ENCODE results near the gene PGLYRP2.

Gene PGLYRP2

DNA sequence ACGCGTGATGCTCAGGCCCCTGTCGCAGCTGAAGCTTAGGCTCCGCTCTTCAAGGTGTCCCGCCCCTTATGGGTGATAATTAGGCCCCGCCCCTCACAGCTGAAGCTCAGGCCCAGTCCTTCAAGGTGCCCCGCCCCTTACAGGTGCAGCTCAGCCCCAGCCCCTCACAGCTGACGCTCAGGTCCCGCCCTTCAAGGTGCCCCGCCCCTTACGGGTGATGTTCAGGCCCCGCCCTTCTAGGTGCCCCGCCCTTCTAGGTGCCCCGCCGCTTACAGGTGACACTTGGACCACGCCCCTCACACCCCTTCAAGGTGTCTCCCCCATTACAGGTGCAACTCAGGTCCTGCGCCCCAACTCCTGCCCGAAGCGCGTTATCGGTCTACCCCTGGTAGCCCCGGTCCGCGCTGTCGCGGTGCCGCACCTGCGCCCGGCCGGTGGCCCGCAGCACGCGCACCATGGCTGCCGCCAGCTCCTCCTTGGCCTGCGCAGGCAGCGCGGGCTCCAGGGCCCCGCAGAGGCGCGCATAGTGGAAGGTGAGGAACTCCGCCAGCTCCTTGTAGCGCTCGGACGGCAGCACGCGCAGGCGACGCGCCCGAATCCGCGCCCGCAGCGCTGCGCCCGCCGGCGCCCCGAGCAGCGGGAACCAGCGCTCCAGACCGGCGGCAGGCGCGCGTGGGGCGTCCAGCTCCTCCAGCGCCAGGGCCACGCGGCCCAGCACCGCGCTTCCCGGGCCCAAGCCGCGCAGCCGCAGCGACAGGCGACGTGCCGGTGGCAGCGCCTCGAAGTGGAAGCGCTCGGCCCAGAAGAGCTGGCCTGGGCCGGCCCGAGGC lies 22.2 kb downstream of the PGLYRP2 start:
- DNase-seq (ENCODE audit: low read depth in 2 of 2): no peak

DNA sequence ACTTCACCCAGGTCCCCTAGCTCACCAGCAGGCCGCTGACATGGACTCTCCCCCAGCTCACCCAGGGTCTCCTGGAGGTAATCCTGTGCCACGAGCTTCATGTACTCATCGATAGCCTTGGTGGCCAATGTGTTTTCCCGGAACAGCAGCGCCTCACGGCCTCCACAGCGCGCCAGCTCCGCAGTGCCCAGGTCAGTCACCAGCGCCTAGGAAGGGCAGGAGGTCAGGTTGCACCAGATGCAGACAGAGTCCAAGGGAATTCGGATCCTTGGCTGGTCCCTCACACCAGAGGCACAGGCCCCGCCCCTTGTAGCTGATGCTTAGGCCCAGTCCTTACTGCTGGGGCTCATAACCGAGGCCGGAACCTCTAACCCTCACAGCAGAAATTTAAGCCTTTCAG lies 22.9 kb downstream of the PGLYRP2 start:
- DNase-seq (ENCODE audit: low read depth in 2 of 2): no peak

GRCh38 chr19:15455996-15456395 lies 23.3 kb downstream of the PGLYRP2 start:
- no peak for DNase-seq (ENCODE audit: low read depth in 2 of 2)

- DNase-seq (ENCODE audit: low read depth in 2 of 2): no peak
Measured at GRCh38 chr19:15453906-15454860, 25.1 kb downstream of the PGLYRP2 start.

DNA sequence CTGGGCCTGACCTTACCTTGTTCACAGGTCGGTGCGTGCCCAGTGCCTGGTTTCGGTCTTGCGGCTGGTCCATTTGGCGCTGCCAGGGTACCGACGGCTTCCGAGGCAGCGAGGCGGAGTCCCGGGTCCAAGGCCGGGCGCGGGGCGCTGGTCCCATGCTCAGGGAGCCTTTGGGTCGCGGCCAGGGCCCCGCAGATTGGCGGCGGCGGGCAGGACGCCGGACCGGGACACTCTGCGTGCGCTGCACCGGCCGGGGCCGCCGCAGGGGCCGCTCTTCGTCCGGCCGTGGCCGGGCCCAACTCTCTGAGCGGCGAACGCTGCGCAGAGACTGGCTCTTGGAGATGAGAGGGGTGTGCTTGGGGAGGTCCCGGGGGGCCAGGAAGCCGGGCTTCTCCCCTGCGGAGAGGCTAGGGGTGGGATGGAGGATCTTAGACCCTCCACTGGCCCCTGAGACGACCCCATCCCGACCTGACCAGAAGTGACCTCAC lies 26.2 kb downstream of the PGLYRP2 start:
- no peak for DNase-seq (ENCODE audit: low read depth in 2 of 2)

DNA sequence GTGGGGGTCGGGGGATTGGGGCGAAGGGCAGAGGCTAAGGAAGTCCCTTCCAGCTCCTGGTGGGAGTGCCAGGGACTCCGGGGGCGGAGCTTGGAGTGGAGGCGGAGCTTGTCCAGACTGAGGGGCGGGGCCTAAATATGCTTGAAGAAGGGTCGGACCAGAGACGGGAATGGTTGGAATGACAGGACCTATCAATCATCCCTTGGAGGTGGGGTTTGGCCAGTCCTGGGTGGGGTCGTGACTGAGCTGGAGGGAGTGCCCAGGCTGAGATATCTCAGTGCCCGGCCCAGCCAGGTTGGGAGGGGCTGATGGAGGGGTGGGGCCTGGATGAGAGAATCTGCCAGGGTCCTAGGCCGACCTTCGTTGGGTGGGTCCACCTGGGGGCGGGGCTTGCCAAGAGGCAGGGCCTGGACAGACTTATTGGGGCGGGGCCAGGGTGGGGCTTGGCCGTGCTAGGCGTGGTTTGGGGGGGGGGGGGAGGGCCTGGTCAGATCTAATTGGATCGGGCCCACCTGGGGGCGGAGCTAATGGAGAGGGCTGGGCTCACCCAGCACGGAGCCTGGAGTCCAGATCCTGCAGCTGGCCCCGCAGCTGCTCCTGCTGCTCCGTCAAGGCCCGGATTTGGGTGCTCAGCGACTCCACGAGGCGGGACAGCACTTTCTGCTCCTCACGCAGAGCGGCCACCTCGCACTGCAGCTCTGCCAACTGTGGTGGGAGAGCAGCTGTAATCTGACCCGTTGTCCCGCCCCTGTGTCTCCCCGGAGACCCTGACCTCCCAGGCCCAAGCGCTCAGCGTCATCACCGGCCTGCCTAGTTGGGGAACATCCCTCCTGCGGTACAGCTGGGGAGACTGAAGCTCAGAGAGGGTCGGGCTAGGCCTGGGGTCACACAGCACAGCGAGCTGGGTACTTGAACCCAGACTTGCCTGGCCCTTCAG lies 26.9 kb downstream of the PGLYRP2 start:
- DNase-seq (ENCODE audit: low read depth in 2 of 2): no peak

DNA sequence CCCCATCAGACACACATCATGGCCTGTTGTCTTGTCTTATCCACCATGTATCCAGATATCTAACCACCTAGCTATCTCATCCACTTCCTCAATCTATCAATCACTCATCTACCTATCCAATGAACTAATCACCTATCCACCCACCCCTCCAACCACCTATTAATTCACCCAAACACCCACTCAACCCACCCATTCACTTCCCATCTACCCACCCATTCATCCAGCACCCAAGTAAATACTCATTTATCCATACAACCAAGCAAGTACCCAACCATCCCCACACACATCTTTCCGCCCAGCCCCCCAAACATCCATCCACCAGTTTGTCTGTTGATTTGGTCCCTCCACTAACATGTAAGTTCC lies 28.8 kb downstream of the PGLYRP2 start:
- no peak for DNase-seq (ENCODE audit: low read depth in 2 of 2)

GRCh38 chr19:15449620-15450527 lies 29.4 kb downstream of the PGLYRP2 start, which contains the start of gene WIZ:
TSS of gene WIZ (minus strand) at chr19:15449956. CDS start at chr19:15448307, 1,649 bp downstream.
- DNase-seq (ENCODE audit: low read depth in 2 of 2): peak; percentile 67 to 73

DNA sequence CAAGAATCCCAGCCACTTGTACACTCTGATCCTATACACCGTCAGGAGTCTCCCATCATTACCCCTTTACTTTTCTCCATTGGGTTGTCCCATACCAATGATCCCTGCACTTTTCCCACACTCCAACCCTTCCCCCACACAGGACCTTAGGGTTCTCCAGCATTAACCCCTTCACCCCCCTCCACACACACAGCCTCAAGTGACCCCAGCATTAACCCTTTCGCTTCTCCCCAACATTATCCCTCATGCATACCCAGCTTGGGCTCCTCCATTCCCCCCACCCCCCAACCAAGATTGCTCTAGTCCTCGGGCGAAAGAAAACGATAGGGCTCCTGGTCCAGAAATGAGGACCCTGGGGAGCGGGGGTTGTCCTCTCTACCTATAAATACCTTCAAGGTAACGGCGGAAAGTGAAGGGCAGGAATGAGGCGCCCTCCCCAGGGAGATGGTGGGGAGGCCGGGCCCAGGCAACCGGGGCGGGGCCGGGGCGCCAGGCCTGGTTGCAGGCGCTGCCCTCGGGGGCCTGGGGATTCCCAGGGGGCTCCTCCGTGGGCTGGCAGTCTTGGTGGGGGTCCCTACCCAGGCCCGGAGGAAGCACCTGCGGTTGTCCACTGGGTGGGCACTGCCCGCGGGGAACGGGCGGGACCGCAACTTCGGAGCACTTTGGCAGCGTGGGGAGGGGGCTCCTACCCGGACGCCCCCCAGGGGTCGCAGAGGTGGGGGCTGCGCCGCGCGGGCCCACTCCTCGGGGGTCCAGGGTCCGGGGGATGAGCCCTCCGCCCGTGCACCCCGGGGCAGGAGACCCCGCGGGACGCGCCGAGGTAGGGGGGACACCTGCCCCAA lies 30.3 kb downstream of the PGLYRP2 start:
- no peak for DNase-seq (ENCODE audit: low read depth in 2 of 2)

GRCh38 chr19:15448044-15448777 lies 31.1 kb downstream of the PGLYRP2 start:
- no peak for DNase-seq (ENCODE audit: low read depth in 2 of 2)

- no peak for DNase-seq (ENCODE audit: low read depth in 2 of 2)
Measured at GRCh38 chr19:15447057-15447456, 32.2 kb downstream of the PGLYRP2 start.

DNA sequence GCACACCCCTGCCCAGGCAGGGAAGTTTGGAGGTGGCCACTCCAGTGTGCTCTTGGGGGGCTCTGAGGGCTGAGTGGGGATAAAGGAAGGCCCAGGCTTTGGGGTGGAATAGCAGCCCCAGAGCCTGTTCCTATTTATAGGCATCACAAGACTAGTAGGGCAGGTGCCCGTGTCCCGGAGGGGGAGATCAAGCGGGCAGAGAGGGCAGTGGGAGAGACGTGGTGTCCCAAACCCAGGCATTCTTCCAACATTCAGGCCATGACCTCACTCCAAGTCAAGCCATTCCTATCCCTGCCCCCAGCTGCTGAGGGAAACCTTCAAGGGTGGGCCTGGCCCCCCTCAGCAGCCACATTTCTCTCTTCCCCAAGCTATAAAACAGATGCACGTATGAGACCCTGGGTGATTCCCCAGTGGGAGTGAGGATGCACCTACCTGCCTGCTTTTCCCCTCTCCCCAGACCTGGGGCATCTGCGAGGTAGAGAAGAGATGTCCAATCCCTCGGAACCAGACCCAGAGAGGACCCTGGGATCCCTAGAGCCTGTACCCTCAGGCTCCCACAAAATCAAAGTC lies 33.4 kb downstream of the PGLYRP2 start:
- DNase-seq (ENCODE audit: low read depth in 2 of 2): no peak

DNA sequence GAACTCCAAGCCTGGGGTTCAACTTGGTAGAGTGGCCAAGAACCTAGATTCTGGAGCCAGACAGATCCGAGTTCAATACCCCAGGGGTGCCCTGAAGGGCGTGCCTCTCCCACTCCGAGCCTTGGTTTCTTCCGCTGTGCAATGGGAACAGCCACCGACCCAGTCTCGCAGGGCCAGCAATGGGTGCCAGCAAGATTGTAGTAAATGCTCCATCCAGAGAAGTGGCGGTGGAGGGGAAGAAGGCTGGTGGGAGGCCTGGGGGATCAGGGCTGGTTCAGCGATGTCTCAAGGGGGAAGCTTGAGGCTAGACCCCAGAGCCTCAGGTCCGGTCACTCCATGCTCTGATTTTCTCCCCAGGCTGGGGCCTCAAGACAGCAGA lies 34.1 kb downstream of the PGLYRP2 start:
- DNase-seq (ENCODE audit: low read depth in 2 of 2): no peak

- no peak for DNase-seq (ENCODE audit: low read depth in 2 of 2)
Measured at GRCh38 chr19:15444505-15445226, 34.6 kb downstream of the PGLYRP2 start.

DNA sequence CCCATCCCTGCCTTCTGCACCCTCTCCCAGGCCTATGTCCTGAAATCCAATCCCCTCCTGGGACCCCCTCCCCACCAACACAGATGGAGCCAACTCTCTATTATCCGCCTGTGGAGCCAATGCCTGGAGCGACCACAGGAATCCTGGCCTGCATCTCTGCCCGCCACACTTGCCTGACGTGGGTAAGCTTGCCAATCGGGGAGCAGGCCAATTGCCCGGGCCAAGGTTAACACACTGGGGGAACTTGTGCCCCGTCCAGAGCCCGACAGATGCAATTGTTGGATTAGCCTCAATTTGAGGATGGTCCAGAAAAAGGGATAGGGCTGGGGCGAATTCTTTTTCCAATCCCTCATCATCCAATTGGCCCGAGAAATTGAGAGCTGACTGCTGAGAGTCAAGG lies 35.5 kb downstream of the PGLYRP2 start:
- no peak for DNase-seq (ENCODE audit: low read depth in 2 of 2)

GRCh38 chr19:15443325-15443724 lies 36.0 kb downstream of the PGLYRP2 start:
- no peak for DNase-seq (ENCODE audit: low read depth in 2 of 2)

GRCh38 chr19:15442142-15442920 lies 37.0 kb downstream of the PGLYRP2 start:
- DNase-seq (ENCODE audit: low read depth in 2 of 2): no peak

Measured in stimulated activated CD8-positive, alpha-beta memory T cell treated with anti-CD3 and anti-CD28 coated beads, Interleukin-7, amount 100 ng/mL, for 1 hour (primary cell).